GM23338 (cell line): Measurements from ENCODE around the gene ZBTB14. TPM values are rescaled to one million over a fixed set of nuclear protein-coding genes. Genes with fewer than 3 reads are reported as not detected.

ENCODE experiments used
- ATAC-seq: fragments of 200-7000 bp; cut with Tn5 transposase; 3 replicates; pipeline ENCODE4 v1.9.1; 2020
- DNase-seq: peaks from one replicate; pipeline ENCODE4 v3.0.0-alpha.2; 2015; ENCODE audit warnings: low spot score
- H2AFZ ChIP-seq: fragments of 200-600 bp; sonication (generic); 2 replicates; pipeline ENCODE4 v1.8.0; 2016; ENCODE audit warnings: antibody characterized with exemption, mild to moderate bottlenecking, moderate library complexity
- H3F3A ChIP-seq: fragments of 200-600 bp; sonication (generic); replicated peaks from 2 replicates; pipeline ENCODE4 v1.8.0; 2017; ENCODE audit warnings: antibody characterized with exemption, mixed run types, low read depth
- H3K27ac ChIP-seq: fragments of 200-600 bp; sonication (generic); 2 replicates; pipeline ENCODE4 v1.6.1; 2016; ENCODE audit warnings: low read depth
- H3K27me3 ChIP-seq: fragments of 200-600 bp; sonication (generic); 2 replicates; pipeline ENCODE4 v1.8.0; 2016; ENCODE audit warnings: mild to moderate bottlenecking, mixed run types, moderate library complexity; ENCODE audit not compliant: insufficient read depth
- H3K36me3 ChIP-seq: fragments of 200-600 bp; sonication (generic); 2 replicates; pipeline ENCODE4 v1.8.0; 2016; ENCODE audit warnings: mild to moderate bottlenecking; ENCODE audit not compliant: insufficient read depth
- H3K4me1 ChIP-seq: fragments of 200-600 bp; sonication (generic); 2 replicates; pipeline ENCODE4 v1.8.0; 2016; ENCODE audit warnings: mild to moderate bottlenecking, moderate library complexity; ENCODE audit not compliant: insufficient read depth
- H3K4me2 ChIP-seq: fragments of 200-600 bp; sonication (generic); 2 replicates; pipeline ENCODE4 v1.7.1; 2017; ENCODE audit warnings: mixed run types
- H3K4me3 ChIP-seq: fragments of 200-600 bp; sonication (generic); 2 replicates; pipeline ENCODE4 v1.6.1; 2016; ENCODE audit warnings: mixed run types
- H3K79me2 ChIP-seq: fragments of 200-600 bp; sonication (generic); replicated peaks from 2 replicates; pipeline ENCODE4 v1.8.0; 2017; ENCODE audit warnings: mild to moderate bottlenecking; ENCODE audit not compliant: insufficient read depth
- H3K9me2 ChIP-seq: fragments of 200-600 bp; sonication (generic); 2 replicates; pipeline ENCODE4 v1.8.0; 2017; ENCODE audit not compliant: insufficient read depth
- H4K20me1 ChIP-seq: fragments of 200-600 bp; sonication (generic); replicated peaks from 2 replicates; pipeline ENCODE4 v1.8.0; 2017; ENCODE audit warnings: mild to moderate bottlenecking; ENCODE audit not compliant: insufficient read depth
- H3K27ac Mint-ChIP-seq: 2 replicates; pipeline ENCODE4 v1.8.0; 2020; ENCODE audit warnings: inconsistent platforms, mild to moderate bottlenecking, moderate library complexity, mixed read lengths
- H3K27me3 Mint-ChIP-seq: 3 replicates; pipeline ENCODE4 v1.8.0; 2022; ENCODE audit warnings: low read depth, mild to moderate bottlenecking, moderate library complexity, mixed read lengths, inconsistent platforms; ENCODE audit not compliant: insufficient read depth, poor library complexity
- H3K36me3 Mint-ChIP-seq: 3 replicates; pipeline ENCODE4 v1.8.0; 2021; ENCODE audit warnings: low read depth, mild to moderate bottlenecking, inconsistent platforms, moderate library complexity, mixed read lengths
- H3K4me1 Mint-ChIP-seq: 3 replicates; pipeline ENCODE4 v1.8.0; 2020; ENCODE audit warnings: mild to moderate bottlenecking, inconsistent platforms, mixed read lengths
- H3K4me3 Mint-ChIP-seq: 3 replicates; pipeline ENCODE4 v1.8.0; 2021; ENCODE audit warnings: moderate library complexity, mild to moderate bottlenecking, inconsistent platforms, mixed read lengths
- H3K9me3 Mint-ChIP-seq: 3 replicates; pipeline ENCODE4 v1.8.0; 2020; ENCODE audit warnings: moderate library complexity, mild to moderate bottlenecking, inconsistent platforms, mixed read lengths
- CREB1 ChIP-seq: fragments of 250-450 bp; sonication (Bioruptor Pico); IDR thresholded peaks from 2 replicates; pipeline ENCODE4 v1.5.0; 2020; ENCODE audit warnings: low read depth, mild to moderate bottlenecking, moderate library complexity
- JUNB ChIP-seq: IDR thresholded peaks from one replicate; pipeline ENCODE4 v1.6.1; 2016; ENCODE audit warnings: antibody characterized with exemption; ENCODE audit not compliant: unreplicated experiment
- REST ChIP-seq: IDR thresholded peaks from one replicate; pipeline ENCODE4 v1.6.1; 2018; ENCODE audit warnings: antibody characterized with exemption; ENCODE audit not compliant: unreplicated experiment
- ZNF114 ChIP-seq: fragments of 250-450 bp; sonication (Bioruptor Pico); IDR thresholded peaks from 2 replicates; pipeline ENCODE4 v1.5.0; 2020; ENCODE audit warnings: mild to moderate bottlenecking, moderate library complexity
- polyA plus RNA-seq: library from polyadenylated mRNA; unstranded; fragments of >200 nt; fragmentation: Nextera tagmentation; extraction: Ambion mirVana; gene quantifications from 2 replicates; pipeline ENCODE4 v1.2.1, GENCODE V29; 2016
- total RNA-seq: library from RNA; depleted of rRNA; stranded (reverse); fragments of >200 nt; shearing (Covaris generic); gene quantifications from 2 replicates; pipeline ENCODE4 v1.2.3, GENCODE V29; 2014; rRNA removed

Gene ZBTB14
- total and polyA plus RNA-seq, 2 experiments from 2014 or later, result 5.2 to 16.8 TPM

GRCh38 chr18:5244941-5245340 is 50.6 kb downstream of the ZBTB14 start:
- ATAC-seq (no peak), DNase-seq (no peak)
- TF ChIP-seq JUNB (no peak), CREB1 (CRISPR knock-in tag) (no peak)
- H3K4me2 ChIP-seq, result no peak overlapping the region
- no peaks in the 10 kb centered on the region for H3K27me3 ChIP-seq
- H3K9me3 Mint-ChIP-seq, result no peaks in the 10 kb centered on the region; the same call in 2 of the 3 replicates
- no peak overlapping the region for H3K4me3 Mint-ChIP-seq
- peaks cover 5% of the 10 kb centered on the region; the same call in 1 of the 2 replicates for H4K20me1 ChIP-seq
- H3F3A ChIP-seq, result no peaks in the 10 kb centered on the region
- H3K27ac Mint-ChIP-seq, result no peak overlapping the region
- no peaks in the 10 kb centered on the region for H3K36me3 Mint-ChIP-seq
- H3K36me3 ChIP-seq, result no peaks in the 10 kb centered on the region
- no peaks in the 10 kb centered on the region for H3K27me3 Mint-ChIP-seq
- no peaks in the 10 kb centered on the region for H3K9me2 ChIP-seq
- no peaks in the 10 kb centered on the region for H3K4me1 ChIP-seq
- no peaks in the 10 kb centered on the region for H3K79me2 ChIP-seq
- H3K27ac ChIP-seq, result no peak overlapping the region
- peaks cover 2% of the 10 kb centered on the region; the same call in 2 of the 3 replicates for H3K4me1 Mint-ChIP-seq
- H3K4me3 ChIP-seq, result no peak overlapping the region
- H2AFZ ChIP-seq, result no peak overlapping the region

DNA sequence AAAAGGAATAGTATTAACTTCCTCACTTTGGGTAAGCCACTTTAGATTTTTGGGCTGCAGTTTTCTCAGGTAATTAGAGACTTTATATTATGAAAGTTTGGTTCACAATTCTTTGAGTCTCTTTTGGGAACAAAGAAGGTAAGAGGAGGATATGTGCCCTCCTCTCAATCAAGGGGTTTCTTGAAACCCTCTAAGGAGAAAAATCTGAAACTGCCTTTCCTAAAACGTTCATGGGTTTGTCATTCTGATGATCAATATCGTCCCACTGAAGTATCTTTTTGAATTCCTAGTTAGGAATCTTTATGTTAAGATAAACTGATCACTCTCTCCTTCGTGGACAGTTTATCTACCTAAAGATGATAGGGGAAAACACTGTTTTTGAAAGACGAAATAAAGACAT is 56.1 kb downstream of the ZBTB14 start:
- Histone ChIP-seq H3K27ac (no peak overlapping the region), H3K36me3 (no peaks in the 10 kb centered on the region), H3K79me2 (peaks cover 4% of the 10 kb centered on the region; the same call in 1 of the 2 replicates), H3K27me3 (peaks cover 14% of the 10 kb centered on the region), H3K4me3 (peak overlapping the region; percentile 91), H4K20me1 (peaks cover 5% of the 10 kb centered on the region; the same call in 1 of the 2 replicates), H3F3A (no peaks in the 10 kb centered on the region; the same call in 1 of the 2 replicates), H3K9me2 (no peaks in the 10 kb centered on the region), H3K4me2 (peak overlapping the region; percentile 98), H2AFZ (no peak overlapping the region), H3K4me1 (peaks cover 15% of the 10 kb centered on the region)
- Mint-ChIP-seq H3K36me3 (no peaks in the 10 kb centered on the region), H3K9me3 (peaks cover 2% of the 10 kb centered on the region; the same call in 1 of the 3 replicates), H3K27ac (no peak overlapping the region), H3K4me1 (peaks cover 13% of the 10 kb centered on the region; the same call in 2 of the 3 replicates), H3K4me3 (peak overlapping the region; percentile 97), H3K27me3 (peaks cover 3% of the 10 kb centered on the region)
- TF ChIP-seq CREB1 (CRISPR knock-in tag) (no peak), ZNF114 (no peak), REST (no peak)
- no peak for DNase-seq
- ATAC-seq, result no peak

Other genes starting within 250 kb of the ZBTB14 start
- not detected in 2 replicates for gene AKAIN1, start 98.5 kb downstream of the ZBTB14 start, total RNA-seq
- not detected in 2 replicates for gene AKAIN1, start 98.5 kb downstream of the ZBTB14 start, polyA plus RNA-seq
- gene EPB41L3, start 248.3 kb upstream of the ZBTB14 start, total RNA-seq, result 11.7 and 17.0 TPM in 2 replicates
- gene EPB41L3, start 248.3 kb upstream of the ZBTB14 start, polyA plus RNA-seq, result 5.0 and 8.0 TPM in 2 replicates